CD14-positive monocyte (primary cell): ENCODE measurements around the gene CES1. TPM values are rescaled to one million over a fixed set of nuclear protein-coding genes. Genes with fewer than 3 reads are reported as not detected.

Experiments
- DNase-seq, 3 donors: peaks; one replicate each; pipeline ENCODE4 v3.0.0-alpha.2; 2011 to 2022
- H2AFZ ChIP-seq: 2 replicates; pipeline ENCODE4 v1.6.0; 2012; ENCODE audit warnings: mild to moderate bottlenecking, low read depth, low read length, inconsistent platforms; ENCODE audit not compliant: insufficient read depth, poor library complexity, severe bottlenecking
- H3K27ac ChIP-seq, 2 donors: 1 replicate in 1 of 2; 2 replicates in 1 of 2; pipeline ENCODE4 v1.5.1; 2012 to 2013; ENCODE audit warnings: low read length in 2 of 2, control low read depth in 1 of 2, inconsistent platforms in 1 of 2, low read depth in 1 of 2, mild to moderate bottlenecking in 1 of 2
- H3K27me3 ChIP-seq, 2 donors: one replicate each; pipeline versions ENCODE4 v1.6.0 to v1.6.1; 2011 to 2013; ENCODE audit warnings: low read length in 2 of 2; ENCODE audit not compliant: control insufficient read depth in 2 of 2, insufficient read depth in 2 of 2
- H3K36me3 ChIP-seq, 2 donors: replicated peaks in 1 of 2; 1 replicate in 1 of 2; 2 replicates in 1 of 2; pipeline versions ENCODE4 v1.5.1 to v1.6.1; 2012 to 2013; ENCODE audit warnings: low read length in 2 of 2, control low read depth in 1 of 2, inconsistent platforms in 1 of 2, mild to moderate bottlenecking in 1 of 2; ENCODE audit not compliant: insufficient read depth in 2 of 2, control insufficient read depth in 1 of 2
- H3K4me1 ChIP-seq, 2 donors: 1 replicate in 1 of 2; 2 replicates in 1 of 2; pipeline versions ENCODE4 v1.5.1 to v1.6.1; 2012 to 2013; ENCODE audit warnings: low read length in 2 of 2, control low read depth in 1 of 2, inconsistent platforms in 1 of 2, mild to moderate bottlenecking in 1 of 2, moderate library complexity in 1 of 2; ENCODE audit not compliant: insufficient read depth in 2 of 2, control insufficient read depth in 1 of 2
- H3K4me2 ChIP-seq: replicated peaks from 2 replicates; pipeline ENCODE3; 2012; ENCODE audit warnings: low read length, moderate library complexity, mild to moderate bottlenecking; ENCODE audit not compliant: poor library complexity, severe bottlenecking; ENCODE audit errors: extremely low read depth
- H3K4me3 ChIP-seq, 3 experiments: fragments of 200-600 bp in 1 of 3; sonication (generic) in 1 of 3; replicated peaks in 1 of 3; 1 replicate in 2 of 3; 2 replicates in 1 of 3; pipeline ENCODE4 v1.5.1; 2011 to 2013; ENCODE audit warnings: low read length in 3 of 3, mild to moderate bottlenecking in 3 of 3, control low read depth in 2 of 3, low read depth in 2 of 3, inconsistent platforms in 1 of 3, moderate library complexity in 1 of 3
- H3K79me2 ChIP-seq: 2 replicates; pipeline ENCODE4 v1.6.0; 2012; ENCODE audit warnings: mild to moderate bottlenecking, control low read depth, inconsistent platforms, low read length, moderate library complexity; ENCODE audit not compliant: insufficient read depth
- H3K9ac ChIP-seq: 2 replicates; pipeline ENCODE4 v1.6.0; 2017; ENCODE audit warnings: low read length, mild to moderate bottlenecking; ENCODE audit not compliant: insufficient read depth, poor library complexity, severe bottlenecking
- H3K9me3 ChIP-seq, 2 donors: replicated peaks in 1 of 2; 1 replicate in 1 of 2; 2 replicates in 1 of 2; pipeline versions ENCODE4 v1.5.1 to v1.6.1; 2012 to 2013; ENCODE audit warnings: low read length in 2 of 2, control low read depth in 1 of 2; ENCODE audit not compliant: control insufficient read depth in 1 of 2, insufficient read depth in 1 of 2
- H4K20me1 ChIP-seq: 2 replicates; pipeline ENCODE4 v1.6.0; 2012; ENCODE audit warnings: mild to moderate bottlenecking, low read length, control low read depth, moderate library complexity; ENCODE audit not compliant: insufficient read depth
- H3K27ac Mint-ChIP-seq, 7 donors: one replicate each; pipeline ENCODE4 v1.8.0; 2020; ENCODE audit warnings: mild to moderate bottlenecking in 7 of 7, mixed read lengths in 7 of 7, moderate library complexity in 6 of 7, inconsistent platforms in 2 of 7
- H3K27me3 Mint-ChIP-seq, 3 donors: one replicate each; pipeline ENCODE4 v1.8.0; 2021 to 2022; ENCODE audit warnings: low read depth in 3 of 3, mild to moderate bottlenecking in 3 of 3, mixed read lengths in 3 of 3, moderate library complexity in 3 of 3, inconsistent platforms in 1 of 3
- H3K36me3 Mint-ChIP-seq, 2 donors: one replicate each; pipeline ENCODE4 v1.8.0; 2020; ENCODE audit warnings: mixed read lengths in 2 of 2, inconsistent platforms in 1 of 2, mild to moderate bottlenecking in 1 of 2
- H3K4me1 Mint-ChIP-seq: one replicate; pipeline ENCODE4 v1.8.0; 2020; ENCODE audit warnings: mild to moderate bottlenecking, mixed read lengths
- H3K4me3 Mint-ChIP-seq, 2 donors: one replicate each; pipeline ENCODE4 v1.8.0; 2020; ENCODE audit warnings: mild to moderate bottlenecking in 2 of 2, mixed read lengths in 2 of 2, moderate library complexity in 1 of 2
- H3K9me3 Mint-ChIP-seq, 7 donors: one replicate each; pipeline ENCODE4 v1.8.0; 2020 to 2022; ENCODE audit warnings: mixed read lengths in 7 of 7, mild to moderate bottlenecking in 6 of 7, moderate library complexity in 6 of 7, inconsistent platforms in 2 of 7
- WGBS: methylation state at CpG from one replicate; pipeline ENCODE4 v1.1.5; 2013; ENCODE audit warnings: missing lambda C conversion rate; ENCODE audit not compliant: insufficient coverage; 5-methylcytosine and 5-hydroxymethylcytosine counted together
- intact Hi-C, 2 donors: fragments of 100-400 bp; cut with micrococcal nuclease; formaldehyde crosslinking; loops; one replicate each; pipeline versions ENCODE4 v1.15.0 to v1.15.1; 2023
- polyA plus RNA-seq, 3 donors: library from polyadenylated mRNA; depleted of rRNA in 1 of 3; unstranded in 2 of 3; stranded (reverse) in 1 of 3; fragments of 300-500 nt in 2 of 3; fragments of >200 nt in 1 of 3; fragmentation: Illumina TruSeq in 2 of 3; gene quantifications; 1 replicate in 2 of 3; 2 replicates in 1 of 3; pipeline ENCODE4 v1.2.3, GENCODE V29; 2012 to 2021
- TF ChIP-seq, protein P1 (sequence below): fragments of 200-600 bp; IDR thresholded peaks from one replicate; pipeline ENCODE4 v1.8.0; 2022; ENCODE audit warnings: antibody characterized with exemption, mild to moderate bottlenecking

The CES1 gene
- polyA plus RNA-seq, 3 donors, result 38.4 to 190 (median 62.0) TPM

GRCh38 chr16:55856950-55857349, 24.1 kb upstream of the CES1 start:
- H3K36me3 Mint-ChIP-seq, result no peaks in the 10 kb centered on the region
- no peak overlapping the region for H3K4me2 ChIP-seq
- H3K4me1 Mint-ChIP-seq, result no peaks in the 10 kb centered on the region
- peaks cover 15 to 16% (median 16%) of the 10 kb centered on the region in 3 donors for H3K27me3 Mint-ChIP-seq
- H3K27ac Mint-ChIP-seq, result no peak overlapping the region
- H3K4me1 ChIP-seq, result no peaks in the 10 kb centered on the region
- H3K79me2 ChIP-seq, result no peaks in the 10 kb centered on the region
- WGBS, result 100% methylated on average over 3 of the region's 3 CpGs
- peaks cover 0 to 1% (median 0%) of the 10 kb centered on the region in 7 donors for H3K9me3 Mint-ChIP-seq
- no peak overlapping the region for H3K4me3 Mint-ChIP-seq
- no peak overlapping the region for H3K9ac ChIP-seq
- no peaks in the 10 kb centered on the region for H4K20me1 ChIP-seq
- H3K36me3 ChIP-seq, result no peaks in the 10 kb centered on the region
- no peak for DNase-seq
- no peak overlapping the region for H2AFZ ChIP-seq
- H3K4me3 ChIP-seq, result no peak overlapping the region
- intact Hi-C loops, result no loop called here
- no peak overlapping the region for H3K27ac ChIP-seq
- H3K27me3 ChIP-seq, result peaks cover 0 to 3% of the 10 kb centered on the region in 2 donors
- TF ChIP-seq, protein P1, sequence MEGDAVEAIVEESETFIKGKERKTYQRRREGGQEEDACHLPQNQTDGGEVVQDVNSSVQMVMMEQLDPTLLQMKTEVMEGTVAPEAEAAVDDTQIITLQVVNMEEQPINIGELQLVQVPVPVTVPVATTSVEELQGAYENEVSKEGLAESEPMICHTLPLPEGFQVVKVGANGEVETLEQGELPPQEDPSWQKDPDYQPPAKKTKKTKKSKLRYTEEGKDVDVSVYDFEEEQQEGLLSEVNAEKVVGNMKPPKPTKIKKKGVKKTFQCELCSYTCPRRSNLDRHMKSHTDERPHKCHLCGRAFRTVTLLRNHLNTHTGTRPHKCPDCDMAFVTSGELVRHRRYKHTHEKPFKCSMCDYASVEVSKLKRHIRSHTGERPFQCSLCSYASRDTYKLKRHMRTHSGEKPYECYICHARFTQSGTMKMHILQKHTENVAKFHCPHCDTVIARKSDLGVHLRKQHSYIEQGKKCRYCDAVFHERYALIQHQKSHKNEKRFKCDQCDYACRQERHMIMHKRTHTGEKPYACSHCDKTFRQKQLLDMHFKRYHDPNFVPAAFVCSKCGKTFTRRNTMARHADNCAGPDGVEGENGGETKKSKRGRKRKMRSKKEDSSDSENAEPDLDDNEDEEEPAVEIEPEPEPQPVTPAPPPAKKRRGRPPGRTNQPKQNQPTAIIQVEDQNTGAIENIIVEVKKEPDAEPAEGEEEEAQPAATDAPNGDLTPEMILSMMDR, result no peak
- H3K9me3 ChIP-seq, result no peaks in the 10 kb centered on the region

DNA sequence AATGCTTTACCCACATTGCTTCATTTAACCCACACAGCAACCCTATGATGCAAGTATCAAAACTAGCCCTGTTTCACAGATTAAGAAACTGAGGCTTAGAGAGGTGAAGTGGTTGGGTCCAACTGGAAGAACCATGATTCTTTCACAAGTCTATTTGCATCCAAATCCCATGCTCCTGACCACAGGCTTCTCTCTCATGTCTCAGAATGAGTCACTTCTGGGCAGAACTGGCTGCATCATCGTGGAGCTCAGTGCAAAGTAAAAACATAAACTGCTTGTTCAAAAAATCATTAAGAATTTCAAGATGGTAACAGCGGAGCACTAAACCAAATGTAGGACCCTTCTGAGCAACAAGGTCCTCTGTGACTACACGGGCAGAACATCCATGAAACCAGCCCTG, 20.2 kb upstream of the CES1 start:
- TF ChIP-seq, protein P1, result no peak
- Histone ChIP-seq H3K9ac (no peak overlapping the region), H3K27me3 (peaks cover 0 to 3% of the 10 kb centered on the region in 2 donors), H3K36me3 (no peaks in the 10 kb centered on the region), H2AFZ (no peak overlapping the region), H3K27ac (no peak overlapping the region), H3K4me1 (no peaks in the 10 kb centered on the region), H3K9me3 (no peaks in the 10 kb centered on the region), H3K79me2 (no peaks in the 10 kb centered on the region), H3K4me3 (no peak overlapping the region), H3K4me2 (no peak overlapping the region), H4K20me1 (no peaks in the 10 kb centered on the region)
- no peak for DNase-seq
- H3K27ac Mint-ChIP-seq, result no peak overlapping the region
- no peaks in the 10 kb centered on the region for H3K4me1 Mint-ChIP-seq
- peaks cover 8 to 15% (median 8%) of the 10 kb centered on the region in 3 donors for H3K27me3 Mint-ChIP-seq
- H3K4me3 Mint-ChIP-seq, result no peak overlapping the region
- H3K9me3 Mint-ChIP-seq, result peaks cover 0 to 1% (median 0%) of the 10 kb centered on the region in 7 donors
- whole genome bisulfite sequencing, result 85% methylated on average over 2 of the region's 3 CpGs
- intact Hi-C loops, result no loop called here
- H3K36me3 Mint-ChIP-seq, result no peaks in the 10 kb centered on the region
